Hematopoietic multipotent progenitor cell treated with erythropoietin and hydrocortisone succinate and interleukin-3 and kit ligand, for 17 days (in vitro differentiated cells): ENCODE data around the gene STK24.
A peak's percentile ranks its signal among the peaks of the same experiment; 100 is the strongest.
"Not testable (repeated sequence)": the region's sequence is repeated elsewhere in the genome, so short reads cannot be mapped to it uniquely, and the experiment has no call there.

Experiments
- DNase-seq: peaks from one replicate; pipeline ENCODE4 v3.0.0-alpha.2; 2015; ENCODE audit warnings: low spot score

STK24 gene

GRCh38 chr13:98582947-98583346 is 6.0 kb upstream of the STK24 start:
- no peak for DNase-seq

GRCh38 chr13:98581971-98582702 is 5.2 kb upstream of the STK24 start:
- DNase-seq: no peak

- DNase-seq: no peak
Observed at GRCh38 chr13:98581381-98581780, 4.5 kb upstream of the STK24 start.

- DNase-seq: no peak
Observed at GRCh38 chr13:98580420-98580819, 3.5 kb upstream of the STK24 start.

GRCh38 chr13:98577836-98578285 is 954 bp upstream of the STK24 start:
- no peak for DNase-seq

- DNase-seq: peak; percentile 30
Observed at GRCh38 chr13:98576200-98576945, 534 bp downstream of the STK24 start.

GRCh38 chr13:98575904-98576199 is 1.1 kb downstream of the STK24 start:
- no peak for DNase-seq

- DNase-seq: peak; percentile 52
Observed at GRCh38 chr13:98575009-98575903, 1.7 kb downstream of the STK24 start.

GRCh38 chr13:98571955-98572662 is 4.8 kb downstream of the STK24 start:
- DNase-seq: no peak

- no peak for DNase-seq
Observed at GRCh38 chr13:98570929-98571372, 6.0 kb downstream of the STK24 start.

- DNase-seq: not testable (repeated sequence)
Observed at GRCh38 chr13:98569494-98570367, 7.2 kb downstream of the STK24 start.

GRCh38 chr13:98568918-98569317 is 8.0 kb downstream of the STK24 start:
- no peak for DNase-seq

- DNase-seq: no peak
Observed at GRCh38 chr13:98567140-98567539, 9.8 kb downstream of the STK24 start.

- DNase-seq: no peak
Observed at GRCh38 chr13:98565726-98566565, 11.0 kb downstream of the STK24 start.

- no peak for DNase-seq
Observed at GRCh38 chr13:98564204-98564603, 12.7 kb downstream of the STK24 start.

- DNase-seq: no peak
Observed at GRCh38 chr13:98563071-98563470, 13.8 kb downstream of the STK24 start.

GRCh38 chr13:98559169-98559568 is 17.7 kb downstream of the STK24 start:
- DNase-seq: no peak

GRCh38 chr13:98557937-98558792 is 18.7 kb downstream of the STK24 start:
- no peak for DNase-seq
